HG03439 (cell line): ENCODE measurements around the gene PDCD11.
A peak's percentile ranks its signal among the peaks of the same experiment; 100 is the strongest.

Experiments
- ATAC-seq: cut with Tn5 transposase; IDR thresholded peaks from one replicate; pipeline ENCODE4 v1.9.1; 2021; ENCODE audit warnings: mild to moderate bottlenecking, moderate library complexity; ENCODE audit not compliant: unreplicated experiment

PDCD11 gene

GRCh38 chr10:103449208-103450144 lies 53.0 kb downstream of the PDCD11 start:
- ATAC-seq: no peak

GRCh38 chr10:103450201-103450695 lies 53.8 kb downstream of the PDCD11 start:
- no peak for ATAC-seq

- ATAC-seq: no peak
These were observed 54.8 kb downstream of the PDCD11 start for GRCh38 chr10:103451091-103451813.

GRCh38 chr10:103451831-103452505 lies 55.5 kb downstream of the PDCD11 start, which contains the start of gene CALHM2:
Gene CALHM2 (minus strand): TSS chr10:103452370. CDS start chr10:103449941, 2,429 bp downstream.
- peak; percentile 65 for ATAC-seq

- no peak for ATAC-seq
These were observed 56.2 kb downstream of the PDCD11 start for GRCh38 chr10:103452506-103453230.

GRCh38 chr10:103454026-103454425 lies 57.6 kb downstream of the PDCD11 start:
- no peak for ATAC-seq

GRCh38 chr10:103455235-103455634 lies 58.8 kb downstream of the PDCD11 start:
- ATAC-seq: no peak

- ATAC-seq: no peak
These were observed 59.7 kb downstream of the PDCD11 start for GRCh38 chr10:103456074-103456660.

GRCh38 chr10:103457176-103457712 lies 60.8 kb downstream of the PDCD11 start:
- ATAC-seq: no peak

GRCh38 chr10:103457896-103458583 lies 61.6 kb downstream of the PDCD11 start:
- no peak for ATAC-seq

GRCh38 chr10:103458720-103459119 lies 62.3 kb downstream of the PDCD11 start, which contains the start of gene CALHM1:
Gene CALHM1 (minus strand): TSS chr10:103458900. CDS start chr10:103458751, 149 bp downstream.
- ATAC-seq: no peak

- no peak for ATAC-seq
These were observed 63.2 kb downstream of the PDCD11 start for GRCh38 chr10:103459615-103460014.

- ATAC-seq: no peak
These were observed 67.1 kb downstream of the PDCD11 start for GRCh38 chr10:103463499-103463898.

GRCh38 chr10:103465411-103466179 lies 69.2 kb downstream of the PDCD11 start:
- ATAC-seq: no peak

- no peak for ATAC-seq
These were observed 70.3 kb downstream of the PDCD11 start for GRCh38 chr10:103466734-103467133.

- no peak for ATAC-seq
These were observed 71.0 kb downstream of the PDCD11 start for GRCh38 chr10:103467406-103467805.

- no peak for ATAC-seq
These were observed 72.8 kb downstream of the PDCD11 start for GRCh38 chr10:103469201-103469600.
